Sigmoid colon (tissue), 4 donors: ENCODE measurements around the gene PMFBP1.

ENCODE experiments used
- EP300 ChIP-seq, 4 donors: sonication (generic); formaldehyde crosslinking; IDR thresholded peaks; one replicate each; pipeline ENCODE4 v1.6.1; 2017; ENCODE audit warnings: antibody characterized with exemption in 4 of 4
- POLR2A ChIP-seq, 2 donors: fragments of 450-650 bp; IDR thresholded peaks; one replicate each; pipeline ENCODE4 v1.6.1; 2016; ENCODE audit warnings: antibody characterized with exemption in 2 of 2, mild to moderate bottlenecking in 2 of 2, moderate library complexity in 2 of 2
- TF ChIP-seq, protein P1 (sequence below), 4 experiments: fragments of 450-650 bp in 3 of 4; fragments of 200-600 bp in 1 of 4; IDR thresholded peaks; one replicate each; pipeline ENCODE4 v1.5.1; 2016 to 2019; ENCODE audit warnings: antibody characterized with exemption in 4 of 4, mild to moderate bottlenecking in 3 of 4, moderate library complexity in 2 of 4

DNA sequence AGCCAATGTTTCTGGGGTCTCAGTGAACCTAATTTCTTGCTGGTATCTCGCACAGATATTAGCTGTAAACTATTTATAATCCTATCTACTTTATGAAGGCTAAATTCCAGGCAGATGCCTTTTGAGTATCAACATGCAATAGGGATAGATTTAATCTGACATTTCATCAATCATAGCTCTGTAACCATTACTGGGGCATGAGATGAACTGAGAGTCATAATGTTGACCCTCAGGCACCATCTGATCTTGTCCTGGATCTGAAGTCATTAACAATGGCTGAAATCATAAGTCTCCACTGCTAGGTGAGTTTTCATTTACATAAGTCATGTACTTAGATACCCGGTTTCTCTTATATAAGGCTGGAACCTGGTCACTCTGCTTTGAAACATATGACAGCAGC, 3.6 kb downstream of the PMFBP1 start:
- TF ChIP-seq, protein P1, sequence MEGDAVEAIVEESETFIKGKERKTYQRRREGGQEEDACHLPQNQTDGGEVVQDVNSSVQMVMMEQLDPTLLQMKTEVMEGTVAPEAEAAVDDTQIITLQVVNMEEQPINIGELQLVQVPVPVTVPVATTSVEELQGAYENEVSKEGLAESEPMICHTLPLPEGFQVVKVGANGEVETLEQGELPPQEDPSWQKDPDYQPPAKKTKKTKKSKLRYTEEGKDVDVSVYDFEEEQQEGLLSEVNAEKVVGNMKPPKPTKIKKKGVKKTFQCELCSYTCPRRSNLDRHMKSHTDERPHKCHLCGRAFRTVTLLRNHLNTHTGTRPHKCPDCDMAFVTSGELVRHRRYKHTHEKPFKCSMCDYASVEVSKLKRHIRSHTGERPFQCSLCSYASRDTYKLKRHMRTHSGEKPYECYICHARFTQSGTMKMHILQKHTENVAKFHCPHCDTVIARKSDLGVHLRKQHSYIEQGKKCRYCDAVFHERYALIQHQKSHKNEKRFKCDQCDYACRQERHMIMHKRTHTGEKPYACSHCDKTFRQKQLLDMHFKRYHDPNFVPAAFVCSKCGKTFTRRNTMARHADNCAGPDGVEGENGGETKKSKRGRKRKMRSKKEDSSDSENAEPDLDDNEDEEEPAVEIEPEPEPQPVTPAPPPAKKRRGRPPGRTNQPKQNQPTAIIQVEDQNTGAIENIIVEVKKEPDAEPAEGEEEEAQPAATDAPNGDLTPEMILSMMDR (IDR thresholded peaks at IDR 0.05) = no peak
- TF ChIP-seq EP300 (IDR thresholded peaks at IDR 0.05) (no peak), POLR2A (IDR thresholded peaks at IDR 0.05) (no peak)
